ENCODE measurements around the gene FSTL4. TPM values are rescaled to one million over a fixed set of nuclear protein-coding genes. Genes with fewer than 3 reads are reported as not detected.

The FSTL4 gene
- total and polyA plus RNA-seq, 2 of the 13 experiments (the other 11 are each of a cell fraction or from before 2014, with no cell fraction given) = 2.1 to 3.0 TPM

DNA sequence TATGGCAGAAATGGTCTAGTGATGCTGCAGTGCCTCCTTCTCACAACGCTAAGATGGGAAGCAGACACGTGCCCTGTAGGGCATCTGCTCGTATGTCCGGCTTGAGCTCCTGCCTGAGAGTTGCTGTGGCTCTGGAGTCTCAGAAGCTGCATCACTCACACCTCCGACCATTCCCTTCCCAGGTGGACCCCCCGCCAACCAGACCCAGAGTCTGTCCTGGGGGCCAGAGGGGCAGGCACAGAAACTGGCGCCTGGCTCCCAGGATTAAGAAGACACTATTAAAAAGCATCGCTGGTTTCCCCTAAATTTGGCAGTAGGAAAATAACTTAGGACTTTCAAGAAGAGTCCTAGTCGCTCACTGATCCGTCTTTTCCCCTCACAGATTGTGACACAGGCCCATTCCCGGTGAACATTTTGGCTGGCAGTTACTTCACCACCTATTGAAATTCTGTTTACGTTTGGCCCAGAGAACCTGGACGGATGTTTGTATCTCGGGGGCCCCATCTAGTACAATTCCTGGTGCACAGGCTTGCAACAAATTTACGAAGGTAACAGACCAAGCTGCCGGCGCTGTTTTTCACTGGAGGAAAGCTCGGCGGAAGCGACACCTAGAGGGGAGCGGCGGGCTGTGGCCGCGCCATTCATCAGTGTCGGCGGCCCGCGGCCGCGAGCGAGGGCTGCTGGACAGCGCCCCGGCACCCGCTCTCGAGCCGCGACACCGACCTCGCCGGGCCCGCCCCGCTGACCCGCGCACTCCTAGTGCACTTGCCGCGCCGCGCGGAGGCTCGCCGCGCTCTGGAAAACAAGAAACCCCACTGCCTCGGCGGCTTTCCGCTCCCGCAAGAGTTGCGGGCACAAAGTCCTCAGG lies 1.6 kb downstream of the FSTL4 start (continued):
- TF ChIP-seq, protein P1, sequence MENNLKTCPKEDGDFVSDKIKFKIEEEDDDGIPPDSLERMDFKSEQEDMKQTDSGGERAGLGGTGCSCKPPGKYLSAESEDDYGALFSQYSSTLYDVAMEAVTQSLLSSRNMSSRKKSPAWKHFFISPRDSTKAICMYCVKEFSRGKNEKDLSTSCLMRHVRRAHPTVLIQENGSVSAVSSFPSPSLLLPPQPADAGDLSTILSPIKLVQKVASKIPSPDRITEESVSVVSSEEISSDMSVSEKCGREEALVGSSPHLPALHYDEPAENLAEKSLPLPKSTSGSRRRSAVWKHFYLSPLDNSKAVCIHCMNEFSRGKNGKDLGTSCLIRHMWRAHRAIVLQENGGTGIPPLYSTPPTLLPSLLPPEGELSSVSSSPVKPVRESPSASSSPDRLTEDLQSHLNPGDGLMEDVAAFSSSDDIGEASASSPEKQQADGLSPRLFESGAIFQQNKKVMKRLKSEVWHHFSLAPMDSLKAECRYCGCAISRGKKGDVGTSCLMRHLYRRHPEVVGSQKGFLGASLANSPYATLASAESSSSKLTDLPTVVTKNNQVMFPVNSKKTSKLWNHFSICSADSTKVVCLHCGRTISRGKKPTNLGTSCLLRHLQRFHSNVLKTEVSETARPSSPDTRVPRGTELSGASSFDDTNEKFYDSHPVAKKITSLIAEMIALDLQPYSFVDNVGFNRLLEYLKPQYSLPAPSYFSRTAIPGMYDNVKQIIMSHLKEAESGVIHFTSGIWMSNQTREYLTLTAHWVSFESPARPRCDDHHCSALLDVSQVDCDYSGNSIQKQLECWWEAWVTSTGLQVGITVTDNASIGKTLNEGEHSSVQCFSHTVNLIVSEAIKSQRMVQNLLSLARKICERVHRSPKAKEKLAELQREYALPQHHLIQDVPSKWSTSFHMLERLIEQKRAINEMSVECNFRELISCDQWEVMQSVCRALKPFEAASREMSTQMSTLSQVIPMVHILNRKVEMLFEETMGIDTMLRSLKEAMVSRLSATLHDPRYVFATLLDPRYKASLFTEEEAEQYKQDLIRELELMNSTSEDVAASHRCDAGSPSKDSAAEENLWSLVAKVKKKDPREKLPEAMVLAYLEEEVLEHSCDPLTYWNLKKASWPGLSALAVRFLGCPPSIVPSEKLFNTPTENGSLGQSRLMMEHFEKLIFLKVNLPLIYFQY (CRISPR knock-in tag; IDR thresholded peaks at IDR 0.05; ENCODE audit: borderline replicate concordance) = peak; percentile 63; the same call in 1 of the 2 replicates
- TF ChIP-seq ZNF564 (CRISPR knock-in tag; IDR thresholded peaks at IDR 0.05) = peak; percentile 65; the same call in 1 of the 2 replicates
- TF ChIP-seq MZF1 (CRISPR knock-in tag; IDR thresholded peaks at IDR 0.05; ENCODE audit: borderline replicate concordance) = no peak
- TF ChIP-seq ZNF558 (CRISPR knock-in tag; IDR thresholded peaks at IDR 0.05; ENCODE audit: borderline replicate concordance) = peak; percentile 15; the same call in 1 of the 2 replicates
- TF ChIP-seq DNMT1 (CRISPR knock-in tag; IDR thresholded peaks at IDR 0.05) = 0 out of 2 replicates have a peak, but pooled peaks have one; percentile 47
- TF ChIP-seq, protein P2, sequence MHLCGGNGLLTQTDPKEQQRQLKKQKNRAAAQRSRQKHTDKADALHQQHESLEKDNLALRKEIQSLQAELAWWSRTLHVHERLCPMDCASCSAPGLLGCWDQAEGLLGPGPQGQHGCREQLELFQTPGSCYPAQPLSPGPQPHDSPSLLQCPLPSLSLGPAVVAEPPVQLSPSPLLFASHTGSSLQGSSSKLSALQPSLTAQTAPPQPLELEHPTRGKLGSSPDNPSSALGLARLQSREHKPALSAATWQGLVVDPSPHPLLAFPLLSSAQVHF (CRISPR knock-in tag; IDR thresholded peaks at IDR 0.05) = no peak
- TF ChIP-seq MBD4 (IDR thresholded peaks at IDR 0.05; ENCODE audit: borderline replicate concordance, low read length) = no peak
- TF ChIP-seq, protein P3, sequence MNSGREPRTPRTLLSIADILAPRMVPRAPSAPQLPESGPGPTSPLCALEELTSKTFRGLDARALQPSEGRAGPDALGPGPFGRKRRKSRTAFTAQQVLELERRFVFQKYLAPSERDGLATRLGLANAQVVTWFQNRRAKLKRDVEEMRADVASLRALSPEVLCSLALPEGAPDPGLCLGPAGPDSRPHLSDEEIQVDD (CRISPR knock-in tag; IDR thresholded peaks at IDR 0.05; ENCODE audit: borderline replicate concordance) = no peak
- TF ChIP-seq FLYWCH1 (CRISPR knock-in tag; IDR thresholded peaks at IDR 0.05) = 0 out of 2 replicates have a peak, but pooled peaks have one; percentile 48
- TF ChIP-seq TEAD3 (CRISPR knock-in tag; optimal IDR thresholded peaks at IDR 0.05; ENCODE audit: borderline replicate concordance) = no peak
- TF ChIP-seq BCL6 (CRISPR knock-in tag; IDR thresholded peaks at IDR 0.05) = peak; percentile 48; the same call in 1 of the 2 replicates
- TF ChIP-seq EEA1 (CRISPR knock-in tag; IDR thresholded peaks at IDR 0.05; ENCODE audit: borderline replicate concordance) = 0 out of 2 replicates have a peak, but pooled peaks have one; percentile 57
- no peak for TF ChIP-seq NFIB (CRISPR knock-in tag; IDR thresholded peaks at IDR 0.05; ENCODE audit: borderline replicate concordance)
- TF ChIP-seq, protein P4, sequence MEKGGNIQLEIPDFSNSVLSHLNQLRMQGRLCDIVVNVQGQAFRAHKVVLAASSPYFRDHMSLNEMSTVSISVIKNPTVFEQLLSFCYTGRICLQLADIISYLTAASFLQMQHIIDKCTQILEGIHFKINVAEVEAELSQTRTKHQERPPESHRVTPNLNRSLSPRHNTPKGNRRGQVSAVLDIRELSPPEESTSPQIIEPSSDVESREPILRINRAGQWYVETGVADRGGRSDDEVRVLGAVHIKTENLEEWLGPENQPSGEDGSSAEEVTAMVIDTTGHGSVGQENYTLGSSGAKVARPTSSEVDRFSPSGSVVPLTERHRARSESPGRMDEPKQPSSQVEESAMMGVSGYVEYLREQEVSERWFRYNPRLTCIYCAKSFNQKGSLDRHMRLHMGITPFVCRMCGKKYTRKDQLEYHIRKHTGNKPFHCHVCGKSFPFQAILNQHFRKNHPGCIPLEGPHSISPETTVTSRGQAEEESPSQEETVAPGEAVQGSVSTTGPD (CRISPR knock-in tag; IDR thresholded peaks at IDR 0.05) = no peak
- peak; percentile 55; the same call in 1 of the 2 replicates for TF ChIP-seq ZNF431 (CRISPR knock-in tag; IDR thresholded peaks at IDR 0.05; ENCODE audit: borderline replicate concordance, low read depth)
- TF ChIP-seq, protein P5, sequence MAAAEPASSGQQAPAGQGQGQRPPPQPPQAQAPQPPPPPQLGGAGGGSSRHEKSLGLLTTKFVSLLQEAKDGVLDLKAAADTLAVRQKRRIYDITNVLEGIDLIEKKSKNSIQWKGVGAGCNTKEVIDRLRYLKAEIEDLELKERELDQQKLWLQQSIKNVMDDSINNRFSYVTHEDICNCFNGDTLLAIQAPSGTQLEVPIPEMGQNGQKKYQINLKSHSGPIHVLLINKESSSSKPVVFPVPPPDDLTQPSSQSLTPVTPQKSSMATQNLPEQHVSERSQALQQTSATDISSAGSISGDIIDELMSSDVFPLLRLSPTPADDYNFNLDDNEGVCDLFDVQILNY (CRISPR knock-in tag; conservative IDR thresholded peaks at IDR 0.05) = peak; percentile 60; the same call in 1 of the 2 replicates
- TF ChIP-seq KAT8 (CRISPR knock-in tag; IDR thresholded peaks at IDR 0.05) = no peak
- TF ChIP-seq SRY (CRISPR knock-in tag; IDR thresholded peaks at IDR 0.05) = no peak
- peak; percentile 25; the same call in 1 of the 2 replicates for TF ChIP-seq AHR (CRISPR knock-in tag; IDR thresholded peaks at IDR 0.05)
- TF ChIP-seq ZNF446 (CRISPR knock-in tag; IDR thresholded peaks at IDR 0.05) = 0 out of 2 replicates have a peak, but pooled peaks have one; percentile 47
- TF ChIP-seq YEATS4 (CRISPR knock-in tag; IDR thresholded peaks at IDR 0.05; ENCODE audit: borderline replicate concordance) = peak; percentile 28; the same call in 1 of the 2 replicates
- TF ChIP-seq MXD4 (CRISPR knock-in tag; IDR thresholded peaks at IDR 0.05) = 0 out of 2 replicates have a peak, but pooled peaks have one; percentile 30

Data from HepG2 (cell line).